ENCODE data around the gene GCK.

Gene GCK

DNA sequence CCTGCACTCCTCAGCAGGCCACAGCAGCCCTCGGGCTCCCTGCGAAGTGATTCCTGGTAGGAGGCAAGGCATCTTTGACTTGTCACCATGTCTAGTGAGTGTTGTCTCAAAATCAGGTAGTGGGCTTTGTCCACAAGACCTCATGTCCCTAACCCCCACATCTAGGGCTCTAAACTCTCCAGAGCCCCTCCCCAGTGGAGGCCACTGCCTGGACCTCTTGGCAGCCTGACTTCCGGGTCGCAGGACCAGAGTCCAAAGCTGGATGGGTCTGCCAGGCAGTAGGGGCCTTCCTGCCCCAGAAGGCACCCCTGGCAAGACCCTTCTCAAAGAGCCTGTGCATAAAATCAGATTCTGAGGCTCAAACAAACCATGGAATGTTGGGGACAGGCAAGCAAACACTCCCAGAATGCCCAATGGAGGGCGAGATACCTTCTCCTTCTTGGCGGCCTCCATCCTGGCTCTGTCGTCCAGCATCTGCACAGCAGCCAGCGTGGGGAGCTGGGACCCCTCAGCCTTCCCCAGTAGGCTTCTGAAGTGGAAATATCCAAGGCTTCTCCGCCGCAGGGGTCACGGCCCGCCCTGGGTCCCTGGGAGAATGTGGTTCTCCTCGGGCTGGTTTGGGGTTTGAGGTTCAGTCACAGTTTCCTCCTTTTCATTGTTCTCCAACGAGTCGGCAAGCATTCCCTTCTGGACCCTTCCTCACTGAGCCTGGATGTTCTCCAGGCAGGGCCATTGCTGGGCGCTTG is 586 bp downstream of the GCK start:
- no peak overlapping the region for H3K4me2 ChIP-seq (ENCODE audit: low read depth, low read length, poor library complexity, severe bottlenecking)
- H3F3A ChIP-seq (ENCODE audit: insufficient read depth), result no peaks in the 10 kb centered on the region
- no peak overlapping the region for H2AFZ ChIP-seq (ENCODE audit: low read depth, low read length, severe bottlenecking)
- no peaks in the 10 kb centered on the region for H3K9me3 ChIP-seq (ENCODE audit: insufficient read depth, low read length)
- H3K9ac ChIP-seq (ENCODE audit: low read length), result no peak overlapping the region
- H3K27me3 ChIP-seq (ENCODE audit: low read length), result no peaks in the 10 kb centered on the region
- H3K9me2 ChIP-seq (replicated peaks; ENCODE audit: insufficient read depth, low read length), result no peaks in the 10 kb centered on the region
- TF ChIP-seq, protein P1, sequence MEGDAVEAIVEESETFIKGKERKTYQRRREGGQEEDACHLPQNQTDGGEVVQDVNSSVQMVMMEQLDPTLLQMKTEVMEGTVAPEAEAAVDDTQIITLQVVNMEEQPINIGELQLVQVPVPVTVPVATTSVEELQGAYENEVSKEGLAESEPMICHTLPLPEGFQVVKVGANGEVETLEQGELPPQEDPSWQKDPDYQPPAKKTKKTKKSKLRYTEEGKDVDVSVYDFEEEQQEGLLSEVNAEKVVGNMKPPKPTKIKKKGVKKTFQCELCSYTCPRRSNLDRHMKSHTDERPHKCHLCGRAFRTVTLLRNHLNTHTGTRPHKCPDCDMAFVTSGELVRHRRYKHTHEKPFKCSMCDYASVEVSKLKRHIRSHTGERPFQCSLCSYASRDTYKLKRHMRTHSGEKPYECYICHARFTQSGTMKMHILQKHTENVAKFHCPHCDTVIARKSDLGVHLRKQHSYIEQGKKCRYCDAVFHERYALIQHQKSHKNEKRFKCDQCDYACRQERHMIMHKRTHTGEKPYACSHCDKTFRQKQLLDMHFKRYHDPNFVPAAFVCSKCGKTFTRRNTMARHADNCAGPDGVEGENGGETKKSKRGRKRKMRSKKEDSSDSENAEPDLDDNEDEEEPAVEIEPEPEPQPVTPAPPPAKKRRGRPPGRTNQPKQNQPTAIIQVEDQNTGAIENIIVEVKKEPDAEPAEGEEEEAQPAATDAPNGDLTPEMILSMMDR (IDR thresholded peaks at IDR 0.05; ENCODE audit: insufficient read depth, low read length, poor library complexity, severe bottlenecking), result no peak
- no peak for TF ChIP-seq EZH2phosphoT487 (conservative IDR thresholded peaks at IDR 0.05; ENCODE audit: low read length)
- no peaks in the 10 kb centered on the region for H3K36me3 ChIP-seq (ENCODE audit: low read length)
- H3K79me2 ChIP-seq (ENCODE audit: insufficient read depth, low read length), result no peaks in the 10 kb centered on the region
- H4K20me1 ChIP-seq (ENCODE audit: low read depth, low read length), result no peaks in the 10 kb centered on the region
- no peak overlapping the region for H3K27ac ChIP-seq (ENCODE audit: low read depth, low read length)
- no peak overlapping the region for H3K4me3 ChIP-seq (ENCODE audit: insufficient read depth, low read length, poor library complexity, severe bottlenecking)

DNA sequence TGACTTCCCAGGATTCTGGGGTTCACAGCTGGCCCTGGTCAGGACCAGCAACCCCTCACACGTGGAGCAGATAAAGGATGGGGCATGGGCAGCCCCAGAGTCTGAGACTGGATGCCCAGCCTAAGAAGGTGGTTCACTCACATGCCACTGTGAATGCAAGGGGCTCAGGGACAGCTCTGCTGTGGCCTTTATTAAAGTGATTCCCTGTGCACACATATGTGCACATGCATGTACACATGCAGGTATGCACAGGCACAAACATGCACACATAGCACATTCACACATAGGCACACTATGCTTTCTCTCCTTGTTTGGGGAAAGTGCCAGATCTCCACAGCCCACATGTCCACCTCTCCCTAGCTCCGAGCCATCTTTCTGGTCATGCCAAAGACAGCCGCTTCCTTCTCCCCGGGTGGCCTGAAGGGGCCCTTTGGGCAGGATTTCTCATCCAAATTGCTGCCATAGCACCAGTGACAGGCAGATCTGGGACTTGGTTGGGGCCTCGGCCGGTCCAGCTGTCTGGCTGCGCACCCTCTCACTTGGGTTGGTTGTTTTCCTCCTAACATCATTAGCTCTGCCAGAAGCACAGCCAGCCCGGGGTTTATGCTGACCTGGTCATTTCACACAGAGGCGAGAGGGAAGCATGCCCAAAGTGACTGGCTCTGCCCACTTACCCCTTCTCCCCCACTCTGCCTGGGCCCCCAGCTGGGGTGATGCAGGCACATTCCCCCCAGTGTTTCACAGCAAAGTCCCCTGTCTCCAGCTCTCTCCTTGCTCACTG is 1.4 kb downstream of the GCK start:
- no peak overlapping the region for H3K27ac ChIP-seq (ENCODE audit: low read depth, low read length)
- no peak overlapping the region for H2AFZ ChIP-seq (ENCODE audit: low read depth, low read length, severe bottlenecking)
- no peaks in the 10 kb centered on the region for H4K20me1 ChIP-seq (ENCODE audit: low read depth, low read length)
- no peaks in the 10 kb centered on the region for H3K9me2 ChIP-seq (replicated peaks; ENCODE audit: insufficient read depth, low read length)
- H3K4me3 ChIP-seq (ENCODE audit: insufficient read depth, low read length, poor library complexity, severe bottlenecking), result no peak overlapping the region
- TF ChIP-seq, protein P1 (IDR thresholded peaks at IDR 0.05; ENCODE audit: insufficient read depth, low read length, poor library complexity, severe bottlenecking), result no peak
- no peak for TF ChIP-seq EZH2phosphoT487 (conservative IDR thresholded peaks at IDR 0.05; ENCODE audit: low read length)
- no peaks in the 10 kb centered on the region for H3K36me3 ChIP-seq (ENCODE audit: low read length)
- no peak overlapping the region for H3K9ac ChIP-seq (ENCODE audit: low read length)
- peaks cover 6% of the 10 kb centered on the region; the same call in 1 of the 2 replicates for H3K9me3 ChIP-seq (ENCODE audit: insufficient read depth, low read length)
- no peak overlapping the region for H3K4me2 ChIP-seq (ENCODE audit: low read depth, low read length, poor library complexity, severe bottlenecking)
- H3F3A ChIP-seq (ENCODE audit: insufficient read depth), result no peaks in the 10 kb centered on the region
- H3K27me3 ChIP-seq (ENCODE audit: low read length), result 0 out of 2 replicates have a peak, but pooled peaks cover 5% of the 10 kb centered on the region
- H3K79me2 ChIP-seq (ENCODE audit: insufficient read depth, low read length), result no peaks in the 10 kb centered on the region

DNA sequence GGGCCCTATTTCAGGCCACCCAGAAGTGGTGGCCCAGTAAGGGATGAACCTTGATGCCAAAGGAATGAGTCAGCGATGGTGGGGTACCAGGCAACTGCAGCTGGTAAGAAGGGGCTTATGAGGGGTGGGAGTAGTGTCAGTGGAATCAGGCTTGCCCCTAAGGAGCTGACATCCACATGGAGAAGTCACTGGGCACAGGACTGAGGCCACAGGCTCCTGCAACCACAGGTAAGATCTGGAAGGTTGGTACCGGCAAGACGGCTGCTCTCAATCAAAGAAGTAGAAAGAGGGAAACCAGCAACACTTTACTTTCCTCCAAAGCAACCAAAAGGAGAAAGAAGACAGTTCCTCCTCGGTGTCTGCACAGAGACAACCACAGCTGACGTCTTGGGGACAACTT is 2.5 kb downstream of the GCK start:
- TF ChIP-seq EZH2phosphoT487 (conservative IDR thresholded peaks at IDR 0.05; ENCODE audit: low read length), result no peak
- Histone ChIP-seq H4K20me1 (ENCODE audit: low read depth, low read length) (no peaks in the 10 kb centered on the region), H3K9me3 (ENCODE audit: insufficient read depth, low read length) (peaks cover 17% of the 10 kb centered on the region; the same call in 1 of the 2 replicates), H3K27me3 (ENCODE audit: low read length) (0 out of 2 replicates have a peak, but pooled peaks cover 5% of the 10 kb centered on the region), H3K79me2 (ENCODE audit: insufficient read depth, low read length) (no peaks in the 10 kb centered on the region), H3K27ac (ENCODE audit: low read depth, low read length) (no peak overlapping the region), H2AFZ (ENCODE audit: low read depth, low read length, severe bottlenecking) (no peak overlapping the region), H3K36me3 (ENCODE audit: low read length) (no peaks in the 10 kb centered on the region), H3K4me2 (ENCODE audit: low read depth, low read length, poor library complexity, severe bottlenecking) (no peak overlapping the region), H3F3A (ENCODE audit: insufficient read depth) (no peaks in the 10 kb centered on the region), H3K9ac (ENCODE audit: low read length) (no peak overlapping the region), H3K4me3 (ENCODE audit: insufficient read depth, low read length, poor library complexity, severe bottlenecking) (no peak overlapping the region), H3K9me2 (replicated peaks; ENCODE audit: insufficient read depth, low read length) (no peaks in the 10 kb centered on the region)
